HCT116 (cell line): ENCODE results near the gene TBC1D17. TPM values are rescaled to one million over a fixed set of nuclear protein-coding genes. Genes with fewer than 3 reads are reported as not detected.

ENCODE experiments used
- ATAC-seq: fragments of 200-7000 bp; cut with Tn5 transposase; 2 replicates; pipeline ENCODE4 v1.9.1; 2020; ENCODE audit warnings: mild to moderate bottlenecking, moderate library complexity
- BruUV-seq: library from RNA; stranded (reverse); fragments of 400-500 nt; replicated peaks from 2 replicates; lab custom pipeline; 2021; lab: Mats Ljungman, UMichigan
- CTCF ChIA-PET: fragments of 300-600 bp; sonication (Branson Sonifier 250); formaldehyde crosslinking; loops from one replicate; lab custom pipeline; 2021; ENCODE audit warnings: antibody characterized with exemption; lab: Charles Lee
- POLR2A ChIA-PET: fragments of 300-600, 350-600 bp; sonication (Branson Sonifier 250); formaldehyde crosslinking; loops from one replicate; lab custom pipeline; 2021; ENCODE audit warnings: antibody characterized with exemption; lab: Charles Lee
- RAD21 ChIA-PET, 2 experiments: fragments of 300-600 bp; sonication (Branson Sonifier 250); formaldehyde crosslinking; loops; one replicate each; lab custom pipeline; 2023; ENCODE audit warnings: low total read pairs in 2 of 2; ENCODE audit not compliant: uncharacterized antibody in 2 of 2, unreplicated experiment in 2 of 2, low non-redundant PET in 1 of 2; lab: Charles Lee
- DNase-seq: peaks from one replicate; pipeline ENCODE4 v3.0.0-alpha.2; 2010; ENCODE audit warnings: low read depth, low spot score
- H2AFZ ChIP-seq: fragments of 200-600 bp; shearing (Covaris generic), sonication (generic); 2 replicates; pipeline ENCODE4 v1.6.1; 2017; ENCODE audit warnings: low read depth, mixed run types, mixed read lengths, antibody characterized with exemption, low read length; ENCODE audit not compliant: poor library complexity, severe bottlenecking
- H3K27ac ChIP-seq: 2 replicates; pipeline ENCODE4 v1.5.1; 2012; ENCODE audit warnings: low read depth, low read length
- H3K27me3 ChIP-seq: fragments of 200-600 bp; sonication (generic); 2 replicates; pipeline ENCODE4 v1.6.1; 2016; ENCODE audit warnings: mixed run types, low read length, mixed read lengths; ENCODE audit not compliant: insufficient read depth
- H3K36me3 ChIP-seq, 2 experiments: fragments of 200-500 bp in 1 of 2; fragments of 200-600 bp in 1 of 2; sonication (Bioruptor generic) in 1 of 2; sonication (generic) in 1 of 2; 2 replicates each; pipeline versions ENCODE4 v1.5.1 to v1.6.1; 2014 to 2016; ENCODE audit warnings: low read length in 2 of 2, inconsistent platforms in 1 of 2, mixed read lengths in 1 of 2, mixed run types in 1 of 2; ENCODE audit not compliant: insufficient read depth in 2 of 2, control insufficient read depth in 1 of 2
- H3K4me1 ChIP-seq, 2 experiments: fragments of 200-600 bp in 1 of 2; sonication (generic) in 1 of 2; 2 replicates each; pipeline versions ENCODE4 v1.5.1 to v1.6.1; 2012 to 2017; ENCODE audit warnings: low read length in 2 of 2, inconsistent platforms in 1 of 2, mild to moderate bottlenecking in 1 of 2, mixed read lengths in 1 of 2, mixed run types in 1 of 2, moderate library complexity in 1 of 2; ENCODE audit not compliant: insufficient read depth in 2 of 2, control insufficient read depth in 1 of 2
- H3K4me2 ChIP-seq: fragments of 200-600 bp; sonication (generic); 2 replicates; pipeline ENCODE4 v1.6.1; 2017; ENCODE audit warnings: mixed run types, low read length, mixed read lengths
- H3K4me3 ChIP-seq, 2 experiments: fragments of 200-600 bp in 1 of 2; sonication (generic) in 1 of 2; replicated peaks in 1 of 2; 2 replicates each; pipeline ENCODE4 v1.5.1; 2011 to 2016; ENCODE audit warnings: low read length in 2 of 2, control low read depth in 1 of 2, low read depth in 1 of 2, mild to moderate bottlenecking in 1 of 2, mixed read lengths in 1 of 2, mixed run types in 1 of 2
- H3K79me2 ChIP-seq: fragments of 200-600 bp; sonication (generic); 2 replicates; pipeline ENCODE4 v1.6.1; 2017; ENCODE audit warnings: mild to moderate bottlenecking, mixed run types, low read length, moderate library complexity, mixed read lengths; ENCODE audit not compliant: insufficient read depth
- H3K9ac ChIP-seq: fragments of 200-600 bp; sonication (generic); 2 replicates; pipeline ENCODE4 v1.6.1; 2016; ENCODE audit warnings: low read length, mixed read lengths
- H3K9me2 ChIP-seq: fragments of 200-600 bp; sonication (generic), shearing (Covaris generic); 2 replicates; pipeline ENCODE4 v1.6.1; 2017; ENCODE audit warnings: mixed run types, mild to moderate bottlenecking, moderate library complexity; ENCODE audit not compliant: insufficient read depth
- H3K9me3 ChIP-seq, 2 experiments: fragments of 200-500 bp in 1 of 2; fragments of 200-600 bp in 1 of 2; sonication (Bioruptor generic) in 1 of 2; sonication (generic) in 1 of 2; 2 replicates each; pipeline ENCODE4 v1.6.1; 2014 to 2017; ENCODE audit warnings: low read length in 2 of 2, mixed read lengths in 2 of 2, inconsistent platforms in 1 of 2, low read depth in 1 of 2, mild to moderate bottlenecking in 1 of 2, mixed run types in 1 of 2, moderate library complexity in 1 of 2; ENCODE audit not compliant: control insufficient read depth in 1 of 2, insufficient read depth in 1 of 2
- H4K20me1 ChIP-seq: fragments of 200-600 bp; sonication (generic), shearing (Covaris generic); 2 replicates; pipeline ENCODE4 v1.6.1; 2017; ENCODE audit warnings: mixed run types, mild to moderate bottlenecking, moderate library complexity; ENCODE audit not compliant: insufficient read depth
- CBX3 ChIP-seq: IDR thresholded peaks from 2 replicates; pipeline ENCODE4 v1.6.1; 2012; ENCODE audit warnings: low read depth
- EGR1 ChIP-seq: IDR thresholded peaks from 2 replicates; pipeline ENCODE4 v1.6.1; 2012; ENCODE audit warnings: low read depth
- ELF1 ChIP-seq: IDR thresholded peaks from 2 replicates; pipeline ENCODE4 v1.6.1; 2012; ENCODE audit warnings: low read depth, borderline replicate concordance
- EZH2 ChIP-seq: fragments of 200-600 bp; sonication (generic); IDR thresholded peaks from 2 replicates; pipeline ENCODE4 v1.6.1; 2017; ENCODE audit warnings: antibody characterized with exemption, mixed run types
- FOSL1 ChIP-seq: IDR thresholded peaks from 2 replicates; pipeline ENCODE4 v1.6.1; 2012; ENCODE audit warnings: low read depth
- JUND ChIP-seq: IDR thresholded peaks from 2 replicates; pipeline ENCODE4 v1.6.1; 2012
- POLR2A ChIP-seq: IDR thresholded peaks from 2 replicates; pipeline ENCODE4 v1.7.0; 2011; ENCODE audit warnings: borderline replicate concordance; ENCODE audit not compliant: insufficient read depth, insufficient read length; ENCODE audit errors: extremely low read depth
- POLR2AphosphoS5 ChIP-seq: IDR thresholded peaks from 2 replicates; pipeline ENCODE4 v1.6.1; 2011; ENCODE audit warnings: mild to moderate bottlenecking, low read depth, low read length, moderate library complexity
- SIN3A ChIP-seq: IDR thresholded peaks from 2 replicates; pipeline ENCODE4 v1.6.1; 2012; ENCODE audit warnings: low read depth
- SP1 ChIP-seq: IDR thresholded peaks from 2 replicates; pipeline ENCODE4 v1.6.1; 2012; ENCODE audit warnings: low read depth
- SRF ChIP-seq: IDR thresholded peaks from 2 replicates; pipeline ENCODE4 v1.6.1; 2012; ENCODE audit warnings: low read depth
- TCF7L2 ChIP-seq: IDR thresholded peaks from 2 replicates; pipeline ENCODE4 v1.7.0; 2011; ENCODE audit warnings: borderline replicate concordance, inconsistent platforms; ENCODE audit not compliant: insufficient read depth, insufficient read length; ENCODE audit errors: extremely low read depth
- YY1 ChIP-seq: IDR thresholded peaks from 2 replicates; pipeline ENCODE4 v1.6.1; 2011; ENCODE audit warnings: low read length, low read depth, moderate library complexity, mild to moderate bottlenecking; ENCODE audit not compliant: insufficient replicate concordance; ENCODE audit errors: extremely low read depth
- ZBTB33 ChIP-seq: IDR thresholded peaks from 2 replicates; pipeline ENCODE4 v1.6.1; 2011; ENCODE audit warnings: mild to moderate bottlenecking, low read length, moderate library complexity; ENCODE audit not compliant: insufficient replicate concordance; ENCODE audit errors: extremely low read depth
- intact Hi-C: fragments of 100-400 bp; cut with micrococcal nuclease; formaldehyde crosslinking; loops from 2 replicates; pipeline ENCODE4 v1.10.0; 2022
- total RNA-seq: library from RNA; stranded (reverse); gene quantifications from one replicate; pipeline ENCODE4 v1.2.1, GENCODE V29; 2021; ENCODE audit not compliant: unreplicated experiment
- TF ChIP-seq, protein P1 (sequence below): IDR thresholded peaks from 2 replicates; pipeline ENCODE4 v1.6.1; 2012
- TF ChIP-seq, protein P2 (sequence below): IDR thresholded peaks from 2 replicates; pipeline ENCODE4 v1.6.1; 2012

TBC1D17 gene
- total RNA-seq, 1 experiment from 2014 or later: 32.9 TPM

GRCh38 chr19:49877020-49877878 is at the start of gene TBC1D17, which contains the start of gene AKT1S1 (continued):
- TF ChIP-seq POLR2AphosphoS5 (peak; percentile 73), ZBTB33 (peak; percentile 82)

DNA sequence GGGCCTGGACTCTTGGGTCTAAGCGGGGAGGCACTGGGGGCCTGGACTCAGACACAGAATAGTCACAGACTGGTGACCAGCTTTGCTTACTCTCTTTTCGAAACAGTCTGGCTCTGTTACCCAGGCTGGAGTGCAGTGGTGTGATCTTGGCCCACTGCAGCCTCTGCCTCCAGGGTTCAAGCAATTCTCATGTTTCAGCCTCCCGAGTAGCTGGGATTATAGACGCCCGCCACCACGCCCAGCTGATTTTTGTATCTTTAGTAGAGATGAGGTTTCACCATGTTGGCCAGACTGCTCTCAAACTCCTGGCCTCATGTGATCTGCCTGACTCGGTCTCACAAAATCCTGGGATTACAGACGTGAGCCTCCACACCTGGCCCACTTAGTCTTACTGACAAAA is 48.3 kb upstream of the TBC1D17 start:
- no peak overlapping the region for H3K4me2 ChIP-seq

More for the DNA sequence above, 48.3 kb upstream of the TBC1D17 start:
- intact Hi-C loops: no loop called here
- no peaks in the 10 kb centered on the region for H3K9me2 ChIP-seq
- ChIA-PET RAD21 (no interaction called here), POLR2A (interaction anchor here (0.6 kb wide), 1 partner anchor 8 kb away, joined by 3 read pairs; no protein-coding TSS in a partner anchor), CTCF (no interaction called here)
- no peaks in the 10 kb centered on the region for H3K9me3 ChIP-seq
- H3K4me1 ChIP-seq: no peaks in the 10 kb centered on the region
- H3K9ac ChIP-seq: no peak overlapping the region
- no peaks in the 10 kb centered on the region for H4K20me1 ChIP-seq
- ATAC-seq: no peak
- no TSS peak for BruUV-seq
- H2AFZ ChIP-seq: no peak overlapping the region
- H3K27me3 ChIP-seq: no peaks in the 10 kb centered on the region
- DNase-seq: no peak
- TF ChIP-seq, protein P1, sequence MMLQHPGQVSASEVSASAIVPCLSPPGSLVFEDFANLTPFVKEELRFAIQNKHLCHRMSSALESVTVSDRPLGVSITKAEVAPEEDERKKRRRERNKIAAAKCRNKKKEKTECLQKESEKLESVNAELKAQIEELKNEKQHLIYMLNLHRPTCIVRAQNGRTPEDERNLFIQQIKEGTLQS: no peak
- TF ChIP-seq FOSL1 (no peak), CBX3 (no peak), EGR1 (no peak), YY1 (no peak), ELF1 (no peak), SIN3A (no peak), JUND (no peak), SP1 (no peak), POLR2A (no peak), TCF7L2 (no peak), POLR2AphosphoS5 (no peak), EZH2 (no peak), SRF (no peak)
- TF ChIP-seq, protein P2, sequence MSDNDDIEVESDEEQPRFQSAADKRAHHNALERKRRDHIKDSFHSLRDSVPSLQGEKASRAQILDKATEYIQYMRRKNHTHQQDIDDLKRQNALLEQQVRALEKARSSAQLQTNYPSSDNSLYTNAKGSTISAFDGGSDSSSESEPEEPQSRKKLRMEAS: no peak
- TF ChIP-seq, all 23 proteins: peak for 0
- peaks cover 11 to 21% of the 10 kb centered on the region in 2 experiments; a peak in 3 of 4 replicates for H3K36me3 ChIP-seq
- no peak overlapping the region for H3K4me3 ChIP-seq
- no peak overlapping the region for H3K27ac ChIP-seq
- H3K79me2 ChIP-seq: peaks cover 32% of the 10 kb centered on the region
